CD14-positive monocyte (primary cell): ENCODE data around the gene WNT9B. TPM values are rescaled to one million over a fixed set of nuclear protein-coding genes. Genes with fewer than 3 reads are reported as not detected.
A peak's percentile ranks its signal among the peaks of the same experiment; 100 is the strongest.

Experiments used
- DNase-seq, 3 donors: peaks; one replicate each; pipeline ENCODE4 v3.0.0-alpha.2; 2011 to 2022
- H2AFZ ChIP-seq: 2 replicates; pipeline ENCODE4 v1.6.0; 2012; ENCODE audit warnings: mild to moderate bottlenecking, low read depth, low read length, inconsistent platforms; ENCODE audit not compliant: insufficient read depth, poor library complexity, severe bottlenecking
- H3K27ac ChIP-seq, 2 donors: 1 replicate in 1 of 2; 2 replicates in 1 of 2; pipeline ENCODE4 v1.5.1; 2012 to 2013; ENCODE audit warnings: low read length in 2 of 2, control low read depth in 1 of 2, inconsistent platforms in 1 of 2, low read depth in 1 of 2, mild to moderate bottlenecking in 1 of 2
- H3K27me3 ChIP-seq, 2 donors: one replicate each; pipeline versions ENCODE4 v1.6.0 to v1.6.1; 2011 to 2013; ENCODE audit warnings: low read length in 2 of 2; ENCODE audit not compliant: control insufficient read depth in 2 of 2, insufficient read depth in 2 of 2
- H3K36me3 ChIP-seq, 2 donors: replicated peaks in 1 of 2; 1 replicate in 1 of 2; 2 replicates in 1 of 2; pipeline versions ENCODE4 v1.5.1 to v1.6.1; 2012 to 2013; ENCODE audit warnings: low read length in 2 of 2, control low read depth in 1 of 2, inconsistent platforms in 1 of 2, mild to moderate bottlenecking in 1 of 2; ENCODE audit not compliant: insufficient read depth in 2 of 2, control insufficient read depth in 1 of 2
- H3K4me1 ChIP-seq, 2 donors: 1 replicate in 1 of 2; 2 replicates in 1 of 2; pipeline versions ENCODE4 v1.5.1 to v1.6.1; 2012 to 2013; ENCODE audit warnings: low read length in 2 of 2, control low read depth in 1 of 2, inconsistent platforms in 1 of 2, mild to moderate bottlenecking in 1 of 2, moderate library complexity in 1 of 2; ENCODE audit not compliant: insufficient read depth in 2 of 2, control insufficient read depth in 1 of 2
- H3K4me2 ChIP-seq: replicated peaks from 2 replicates; pipeline ENCODE3; 2012; ENCODE audit warnings: low read length, moderate library complexity, mild to moderate bottlenecking; ENCODE audit not compliant: poor library complexity, severe bottlenecking; ENCODE audit errors: extremely low read depth
- H3K4me3 ChIP-seq, 3 experiments: fragments of 200-600 bp in 1 of 3; sonication (generic) in 1 of 3; replicated peaks in 1 of 3; 1 replicate in 2 of 3; 2 replicates in 1 of 3; pipeline ENCODE4 v1.5.1; 2011 to 2013; ENCODE audit warnings: low read length in 3 of 3, mild to moderate bottlenecking in 3 of 3, control low read depth in 2 of 3, low read depth in 2 of 3, inconsistent platforms in 1 of 3, moderate library complexity in 1 of 3
- H3K79me2 ChIP-seq: 2 replicates; pipeline ENCODE4 v1.6.0; 2012; ENCODE audit warnings: mild to moderate bottlenecking, control low read depth, inconsistent platforms, low read length, moderate library complexity; ENCODE audit not compliant: insufficient read depth
- H3K9ac ChIP-seq: 2 replicates; pipeline ENCODE4 v1.6.0; 2017; ENCODE audit warnings: low read length, mild to moderate bottlenecking; ENCODE audit not compliant: insufficient read depth, poor library complexity, severe bottlenecking
- H3K9me3 ChIP-seq, 2 donors: replicated peaks in 1 of 2; 1 replicate in 1 of 2; 2 replicates in 1 of 2; pipeline versions ENCODE4 v1.5.1 to v1.6.1; 2012 to 2013; ENCODE audit warnings: low read length in 2 of 2, control low read depth in 1 of 2; ENCODE audit not compliant: control insufficient read depth in 1 of 2, insufficient read depth in 1 of 2
- H4K20me1 ChIP-seq: 2 replicates; pipeline ENCODE4 v1.6.0; 2012; ENCODE audit warnings: mild to moderate bottlenecking, low read length, control low read depth, moderate library complexity; ENCODE audit not compliant: insufficient read depth
- H3K27ac Mint-ChIP-seq, 7 donors: one replicate each; pipeline ENCODE4 v1.8.0; 2020; ENCODE audit warnings: mild to moderate bottlenecking in 7 of 7, mixed read lengths in 7 of 7, moderate library complexity in 6 of 7, inconsistent platforms in 2 of 7
- H3K27me3 Mint-ChIP-seq, 3 donors: one replicate each; pipeline ENCODE4 v1.8.0; 2021 to 2022; ENCODE audit warnings: low read depth in 3 of 3, mild to moderate bottlenecking in 3 of 3, mixed read lengths in 3 of 3, moderate library complexity in 3 of 3, inconsistent platforms in 1 of 3
- H3K36me3 Mint-ChIP-seq, 2 donors: one replicate each; pipeline ENCODE4 v1.8.0; 2020; ENCODE audit warnings: mixed read lengths in 2 of 2, inconsistent platforms in 1 of 2, mild to moderate bottlenecking in 1 of 2
- H3K4me1 Mint-ChIP-seq: one replicate; pipeline ENCODE4 v1.8.0; 2020; ENCODE audit warnings: mild to moderate bottlenecking, mixed read lengths
- H3K4me3 Mint-ChIP-seq, 2 donors: one replicate each; pipeline ENCODE4 v1.8.0; 2020; ENCODE audit warnings: mild to moderate bottlenecking in 2 of 2, mixed read lengths in 2 of 2, moderate library complexity in 1 of 2
- H3K9me3 Mint-ChIP-seq, 7 donors: one replicate each; pipeline ENCODE4 v1.8.0; 2020 to 2022; ENCODE audit warnings: mixed read lengths in 7 of 7, mild to moderate bottlenecking in 6 of 7, moderate library complexity in 6 of 7, inconsistent platforms in 2 of 7
- WGBS: methylation state at CpG from one replicate; pipeline ENCODE4 v1.1.5; 2013; ENCODE audit warnings: missing lambda C conversion rate; ENCODE audit not compliant: insufficient coverage; 5-methylcytosine and 5-hydroxymethylcytosine counted together
- intact Hi-C, 2 donors: fragments of 100-400 bp; cut with micrococcal nuclease; formaldehyde crosslinking; loops; one replicate each; pipeline versions ENCODE4 v1.15.0 to v1.15.1; 2023
- polyA minus RNA-seq: library from RNA; depleted of rRNA, polyadenylated mRNA; stranded (reverse); fragments of >200 nt; gene quantifications from 2 replicates; pipeline ENCODE4 v1.2.3, GENCODE V29; 2012
- polyA plus RNA-seq, 3 donors: library from polyadenylated mRNA; depleted of rRNA in 1 of 3; unstranded in 2 of 3; stranded (reverse) in 1 of 3; fragments of 300-500 nt in 2 of 3; fragments of >200 nt in 1 of 3; fragmentation: Illumina TruSeq in 2 of 3; gene quantifications; 1 replicate in 2 of 3; 2 replicates in 1 of 3; pipeline ENCODE4 v1.2.3, GENCODE V29; 2012 to 2021
- total RNA-seq, 12 experiments: library from RNA in 1 of 12; stranded (reverse) in 1 of 12; fragments of 120-200 nt in 1 of 12; gene quantifications; one replicate each; pipeline ENCODE4 v1.2.4 and lab custom pipeline; 2013 to 2026; ENCODE audit warnings: mixed read lengths in 6 of 12, inconsistent platforms in 1 of 12
- TF ChIP-seq, protein P1 (sequence below): fragments of 200-600 bp; IDR thresholded peaks from one replicate; pipeline ENCODE4 v1.8.0; 2022; ENCODE audit warnings: antibody characterized with exemption, mild to moderate bottlenecking

Gene WNT9B, protein sequence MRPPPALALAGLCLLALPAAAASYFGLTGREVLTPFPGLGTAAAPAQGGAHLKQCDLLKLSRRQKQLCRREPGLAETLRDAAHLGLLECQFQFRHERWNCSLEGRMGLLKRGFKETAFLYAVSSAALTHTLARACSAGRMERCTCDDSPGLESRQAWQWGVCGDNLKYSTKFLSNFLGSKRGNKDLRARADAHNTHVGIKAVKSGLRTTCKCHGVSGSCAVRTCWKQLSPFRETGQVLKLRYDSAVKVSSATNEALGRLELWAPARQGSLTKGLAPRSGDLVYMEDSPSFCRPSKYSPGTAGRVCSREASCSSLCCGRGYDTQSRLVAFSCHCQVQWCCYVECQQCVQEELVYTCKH
- total RNA-seq (2013) = 0.08 TPM
- polyA plus RNA-seq = under 1 TPM in 1 of 3 donors, not detected in 2; 0.19 TPM
- not detected in 2 replicates for polyA minus RNA-seq
- 0 to 1.0 (median 0.05) reads per million in 11 experiments for total RNA-seq (lab: John Stamatoyannopoulos, UW)

DNA sequence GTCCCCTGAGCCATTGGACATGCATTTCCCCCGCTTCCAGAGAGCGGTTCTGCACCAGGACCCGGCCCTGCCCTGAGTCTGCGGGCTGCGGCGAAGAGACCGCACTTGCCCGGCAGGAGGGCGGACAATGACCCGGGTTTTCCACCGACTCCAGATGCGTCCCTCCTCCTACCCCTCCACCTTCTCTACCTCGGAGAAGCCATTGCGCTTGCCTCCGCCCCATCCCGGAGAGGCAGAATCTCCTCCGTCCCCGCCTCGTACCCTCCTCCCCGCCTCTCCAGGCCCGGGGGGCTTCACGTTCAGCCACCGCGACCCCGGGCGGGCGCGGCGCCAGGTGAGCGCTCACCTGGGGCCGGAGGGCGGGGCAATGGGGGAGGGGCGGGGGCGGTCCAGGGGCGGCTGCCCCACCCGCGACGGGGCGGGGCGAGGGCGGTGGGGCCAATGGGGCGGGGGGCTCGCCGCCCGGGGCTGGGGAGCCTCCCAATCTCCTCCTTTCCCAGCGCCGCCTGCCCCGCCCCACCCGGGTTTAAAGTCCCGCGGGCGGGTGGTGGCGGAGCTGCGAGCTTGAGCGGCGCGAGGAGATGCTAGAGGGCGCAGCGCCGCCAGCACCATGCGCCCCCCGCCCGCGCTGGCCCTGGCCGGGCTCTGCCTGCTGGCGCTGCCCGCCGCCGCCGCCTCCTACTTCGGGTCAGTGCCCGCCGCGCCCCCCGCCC, at the start of gene WNT9B:
Gene WNT9B, plus strand, starts transcription at position 555 of the 713 bp plus-strand sequence. Its CDS starts 56 bp downstream, at position 611.
- H3K27me3 ChIP-seq = peaks cover 47 to 68% of the 10 kb centered on the region in 2 donors

DNA sequence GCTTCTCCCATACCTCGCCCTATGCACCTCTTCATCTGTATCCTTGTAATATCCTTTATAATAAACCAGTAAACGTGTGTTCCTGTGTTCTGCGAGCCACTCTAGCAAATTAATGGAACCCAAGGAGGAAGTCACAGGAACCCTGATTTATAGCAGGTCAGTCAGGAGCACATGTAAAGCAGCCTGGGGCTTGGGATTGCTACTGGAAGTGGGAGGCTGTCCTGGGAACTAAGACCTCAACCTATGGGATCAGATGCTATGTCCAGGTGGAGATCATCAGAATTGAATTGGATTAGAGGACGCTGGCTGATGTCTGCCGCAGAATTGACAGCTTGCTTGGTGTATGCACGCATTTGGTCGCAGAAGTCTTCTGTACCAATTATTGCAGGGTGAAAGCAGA, 48.6 kb upstream of the WNT9B start:
- intact Hi-C loops = no loop called here
- Mint-ChIP-seq H3K9me3 (peaks cover 0 to 11% (median 3%) of the 10 kb centered on the region in 7 donors), H3K4me3 (no peak overlapping the region), H3K27ac (peak overlapping the region in 1 of 7 donors; percentile 23), H3K36me3 (no peaks in the 10 kb centered on the region), H3K4me1 (no peaks in the 10 kb centered on the region), H3K27me3 (peaks cover 5 to 8% (median 7%) of the 10 kb centered on the region in 3 donors)
- H3K9ac ChIP-seq = no peak overlapping the region
- no peaks in the 10 kb centered on the region for H3K4me1 ChIP-seq
- no peak overlapping the region for H2AFZ ChIP-seq
- no peaks in the 10 kb centered on the region for H3K79me2 ChIP-seq
- no peak overlapping the region for H3K27ac ChIP-seq
- H4K20me1 ChIP-seq = no peaks in the 10 kb centered on the region
- no peak overlapping the region for H3K4me3 ChIP-seq
- no peak for DNase-seq
- peaks cover 0 to 4% of the 10 kb centered on the region in 2 donors for H3K9me3 ChIP-seq
- TF ChIP-seq, protein P1, sequence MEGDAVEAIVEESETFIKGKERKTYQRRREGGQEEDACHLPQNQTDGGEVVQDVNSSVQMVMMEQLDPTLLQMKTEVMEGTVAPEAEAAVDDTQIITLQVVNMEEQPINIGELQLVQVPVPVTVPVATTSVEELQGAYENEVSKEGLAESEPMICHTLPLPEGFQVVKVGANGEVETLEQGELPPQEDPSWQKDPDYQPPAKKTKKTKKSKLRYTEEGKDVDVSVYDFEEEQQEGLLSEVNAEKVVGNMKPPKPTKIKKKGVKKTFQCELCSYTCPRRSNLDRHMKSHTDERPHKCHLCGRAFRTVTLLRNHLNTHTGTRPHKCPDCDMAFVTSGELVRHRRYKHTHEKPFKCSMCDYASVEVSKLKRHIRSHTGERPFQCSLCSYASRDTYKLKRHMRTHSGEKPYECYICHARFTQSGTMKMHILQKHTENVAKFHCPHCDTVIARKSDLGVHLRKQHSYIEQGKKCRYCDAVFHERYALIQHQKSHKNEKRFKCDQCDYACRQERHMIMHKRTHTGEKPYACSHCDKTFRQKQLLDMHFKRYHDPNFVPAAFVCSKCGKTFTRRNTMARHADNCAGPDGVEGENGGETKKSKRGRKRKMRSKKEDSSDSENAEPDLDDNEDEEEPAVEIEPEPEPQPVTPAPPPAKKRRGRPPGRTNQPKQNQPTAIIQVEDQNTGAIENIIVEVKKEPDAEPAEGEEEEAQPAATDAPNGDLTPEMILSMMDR = no peak
- no peak overlapping the region for H3K4me2 ChIP-seq
- H3K27me3 ChIP-seq = no peaks in the 10 kb centered on the region
- 80% methylated on average over 5 of the region's 7 CpGs for WGBS
- H3K36me3 ChIP-seq = no peaks in the 10 kb centered on the region

More for the DNA sequence above, at the start of gene WNT9B:
- Mint-ChIP-seq H3K27me3 (peaks cover 59 to 83% (median 67%) of the 10 kb centered on the region in 3 donors), H3K4me1 (peaks cover 8% of the 10 kb centered on the region), H3K27ac (no peak within 1 kb of the TSS), H3K4me3 (peak within 1 kb of the TSS; percentile 34 to 88), H3K9me3 (peaks cover 0 to 21% (median 8%) of the 10 kb centered on the region in 7 donors), H3K36me3 (no peaks in the 10 kb centered on the region)
- intact Hi-C loops = no loop called here
- H3K9me3 ChIP-seq = peaks cover 0 to 23% of the 10 kb centered on the region in 2 donors
- DNase-seq = no peak
- H2AFZ ChIP-seq = peak within 1 kb of the TSS; percentile 59
- peak within 1 kb of the TSS; percentile 53 for H3K4me2 ChIP-seq
- H4K20me1 ChIP-seq = no peaks in the 10 kb centered on the region
- TF ChIP-seq, protein P1 = no peak
- H3K36me3 ChIP-seq = no peaks in the 10 kb centered on the region
- H3K79me2 ChIP-seq = no peaks in the 10 kb centered on the region
- no peak within 1 kb of the TSS for H3K27ac ChIP-seq
- WGBS = 2% methylated on average over 49 of the region's 75 CpGs
- H3K9ac ChIP-seq = no peak within 1 kb of the TSS
- peak within 1 kb of the TSS in 1 of 3 experiments; percentile 25 for H3K4me3 ChIP-seq
- H3K4me1 ChIP-seq = peaks cover 5 to 6% of the 10 kb centered on the region in 2 donors
